ENCODE data around the gene DOCK11.

GRCh38 chrX:118558926-118559325 is 63.3 kb downstream of the DOCK11 start:
- no peak for TF ChIP-seq CTCF (IDR thresholded peaks at IDR 0.05 in 2 of 3, conservative IDR thresholded peaks at IDR 0.05 in 1 of 3; ENCODE audit: control insufficient read depth in 2 of 3, extremely low read depth in 1 of 3, insufficient read depth in 1 of 3, low read depth in 3 of 3, low read length in 3 of 3)
- TF ChIP-seq POLR2A (IDR thresholded peaks at IDR 0.05; ENCODE audit: low read depth, low read length) = no peak
